Osteocyte (in vitro differentiated cells): ENCODE measurements around the gene NES. TPM values are rescaled to one million over a fixed set of nuclear protein-coding genes. Genes with fewer than 3 reads are reported as not detected.
"Not testable (repeated sequence)": the region's sequence is repeated elsewhere in the genome, so short reads cannot be mapped to it uniquely, and the experiment has no call there.

Experiments
- DNase-seq: peaks from one replicate; pipeline ENCODE4 v3.0.0; 2021; ENCODE audit warnings: mixed read lengths; ENCODE audit not compliant: unreplicated experiment; ENCODE audit errors: extremely low spot score
- H3K27ac Mint-ChIP-seq: one replicate; pipeline ENCODE4 v1.8.0; 2021; ENCODE audit warnings: mild to moderate bottlenecking, mixed read lengths; ENCODE audit not compliant: unreplicated experiment
- H3K27me3 Mint-ChIP-seq: one replicate; pipeline ENCODE4 v1.8.0; 2021; ENCODE audit warnings: mixed read lengths; ENCODE audit not compliant: unreplicated experiment
- H3K36me3 Mint-ChIP-seq: one replicate; pipeline ENCODE4 v1.8.0; 2021; ENCODE audit warnings: mixed read lengths; ENCODE audit not compliant: unreplicated experiment
- H3K4me1 Mint-ChIP-seq: one replicate; pipeline ENCODE4 v1.8.0; 2021; ENCODE audit warnings: mixed read lengths; ENCODE audit not compliant: unreplicated experiment
- H3K4me3 Mint-ChIP-seq: one replicate; pipeline ENCODE4 v1.8.0; 2021; ENCODE audit warnings: mild to moderate bottlenecking, moderate library complexity, mixed read lengths; ENCODE audit not compliant: unreplicated experiment
- H3K9me3 Mint-ChIP-seq: one replicate; pipeline ENCODE4 v1.8.0; 2021; ENCODE audit warnings: mixed read lengths; ENCODE audit not compliant: unreplicated experiment
- total RNA-seq: library from RNA; stranded (reverse); gene quantifications from 2 replicates; pipeline ENCODE4 v1.2.1, GENCODE V29; 2021
- TF ChIP-seq, protein P1 (sequence below): fragments of 200-600 bp; sonication (generic); IDR thresholded peaks from 2 replicates; pipeline ENCODE4 v1.5.0; 2021; ENCODE audit warnings: antibody characterized with exemption, mild to moderate bottlenecking, moderate library complexity

The NES gene
- total RNA-seq, 1 donor from 2014 or later: 26.5 TPM

DNA sequence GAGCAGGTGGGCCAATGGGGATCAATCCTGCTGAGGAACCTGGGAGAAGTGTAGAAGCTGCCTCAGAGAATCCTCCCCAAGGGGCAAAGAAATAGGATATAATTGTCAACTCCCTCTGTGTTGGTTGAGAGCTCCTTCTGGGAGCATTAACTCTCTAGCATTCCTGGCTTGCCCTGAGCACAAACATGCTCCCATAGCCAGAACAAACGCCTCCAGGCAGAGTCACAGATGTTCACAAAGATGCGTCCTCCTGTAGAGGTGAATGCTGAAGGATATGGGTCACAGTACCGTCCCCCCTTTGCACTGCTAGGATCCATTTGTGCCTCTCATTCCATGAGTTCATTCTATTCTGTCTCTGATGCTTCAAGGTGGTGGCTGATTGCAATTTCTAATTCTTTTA, 44.9 kb downstream of the NES start:
- Mint-ChIP-seq H3K27me3 (peaks cover 73% of the 10 kb centered on the region), H3K4me3 (no peak overlapping the region), H3K27ac (no peak overlapping the region), H3K36me3 (no peaks in the 10 kb centered on the region), H3K9me3 (no peaks in the 10 kb centered on the region), H3K4me1 (no peaks in the 10 kb centered on the region)
- TF ChIP-seq, protein P1, sequence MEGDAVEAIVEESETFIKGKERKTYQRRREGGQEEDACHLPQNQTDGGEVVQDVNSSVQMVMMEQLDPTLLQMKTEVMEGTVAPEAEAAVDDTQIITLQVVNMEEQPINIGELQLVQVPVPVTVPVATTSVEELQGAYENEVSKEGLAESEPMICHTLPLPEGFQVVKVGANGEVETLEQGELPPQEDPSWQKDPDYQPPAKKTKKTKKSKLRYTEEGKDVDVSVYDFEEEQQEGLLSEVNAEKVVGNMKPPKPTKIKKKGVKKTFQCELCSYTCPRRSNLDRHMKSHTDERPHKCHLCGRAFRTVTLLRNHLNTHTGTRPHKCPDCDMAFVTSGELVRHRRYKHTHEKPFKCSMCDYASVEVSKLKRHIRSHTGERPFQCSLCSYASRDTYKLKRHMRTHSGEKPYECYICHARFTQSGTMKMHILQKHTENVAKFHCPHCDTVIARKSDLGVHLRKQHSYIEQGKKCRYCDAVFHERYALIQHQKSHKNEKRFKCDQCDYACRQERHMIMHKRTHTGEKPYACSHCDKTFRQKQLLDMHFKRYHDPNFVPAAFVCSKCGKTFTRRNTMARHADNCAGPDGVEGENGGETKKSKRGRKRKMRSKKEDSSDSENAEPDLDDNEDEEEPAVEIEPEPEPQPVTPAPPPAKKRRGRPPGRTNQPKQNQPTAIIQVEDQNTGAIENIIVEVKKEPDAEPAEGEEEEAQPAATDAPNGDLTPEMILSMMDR: no peak
- no peak for DNase-seq

DNA sequence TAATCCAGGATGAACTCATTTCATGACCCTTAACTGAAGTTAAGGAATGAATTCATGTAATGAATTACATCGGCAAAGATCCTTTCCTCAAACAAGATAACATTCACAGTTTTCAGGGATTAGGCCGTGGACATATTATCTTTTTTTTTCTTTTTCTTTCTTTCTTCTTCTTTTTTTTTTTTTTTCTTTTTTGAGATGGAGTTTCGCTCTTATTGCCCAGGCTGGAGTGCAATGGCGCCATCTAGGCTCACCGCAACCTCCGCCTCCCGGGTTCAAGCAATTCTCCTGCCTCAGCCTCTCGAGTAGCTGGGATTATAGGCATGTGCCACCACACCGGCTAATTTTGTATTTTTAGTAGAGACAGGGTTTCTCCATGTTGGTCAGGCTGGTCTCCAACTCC, 46.1 kb downstream of the NES start:
- not testable (repeated sequence) for H3K4me3 Mint-ChIP-seq, H3K36me3 Mint-ChIP-seq, DNase-seq, H3K27ac Mint-ChIP-seq, H3K4me1 Mint-ChIP-seq, H3K9me3 Mint-ChIP-seq
- peaks cover 67% of the 10 kb centered on the region for H3K27me3 Mint-ChIP-seq

DNA sequence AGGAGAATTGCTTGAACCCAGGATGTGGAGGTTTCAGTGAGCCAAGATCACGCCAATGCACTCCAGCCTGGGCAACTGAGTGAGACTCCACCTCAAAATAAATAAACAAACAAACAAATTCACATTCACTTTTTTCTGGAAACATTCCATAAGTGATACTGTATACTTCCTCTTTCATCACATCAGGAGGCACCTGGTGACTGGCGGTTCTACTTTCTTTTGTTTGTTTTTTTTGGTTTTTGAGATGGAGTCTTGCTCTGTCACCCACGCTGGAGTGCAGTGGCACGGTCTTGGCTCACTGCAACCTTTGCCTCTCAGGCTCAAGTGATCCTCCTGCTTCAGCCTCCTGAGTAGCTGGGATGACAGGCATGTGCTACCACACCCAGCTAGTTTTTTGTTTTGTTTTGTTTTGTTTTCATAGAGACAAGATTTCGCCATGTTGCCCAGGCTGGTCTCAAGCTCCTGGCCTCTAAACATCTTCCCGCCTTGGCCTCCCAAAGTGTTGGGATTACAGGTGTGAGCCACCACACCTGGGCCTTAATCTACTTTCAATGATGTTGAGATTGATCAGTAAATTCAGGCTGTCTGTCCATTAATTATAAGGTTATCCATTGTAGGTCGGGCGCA, 47.3 kb downstream of the NES start:
- Mint-ChIP-seq H3K4me3 (no peak overlapping the region), H3K4me1 (peaks cover 8% of the 10 kb centered on the region), H3K9me3 (no peaks in the 10 kb centered on the region), H3K27me3 (peaks cover 66% of the 10 kb centered on the region), H3K27ac (no peak overlapping the region), H3K36me3 (no peaks in the 10 kb centered on the region)
- DNase-seq: no peak
- TF ChIP-seq, protein P1: no peak

DNA sequence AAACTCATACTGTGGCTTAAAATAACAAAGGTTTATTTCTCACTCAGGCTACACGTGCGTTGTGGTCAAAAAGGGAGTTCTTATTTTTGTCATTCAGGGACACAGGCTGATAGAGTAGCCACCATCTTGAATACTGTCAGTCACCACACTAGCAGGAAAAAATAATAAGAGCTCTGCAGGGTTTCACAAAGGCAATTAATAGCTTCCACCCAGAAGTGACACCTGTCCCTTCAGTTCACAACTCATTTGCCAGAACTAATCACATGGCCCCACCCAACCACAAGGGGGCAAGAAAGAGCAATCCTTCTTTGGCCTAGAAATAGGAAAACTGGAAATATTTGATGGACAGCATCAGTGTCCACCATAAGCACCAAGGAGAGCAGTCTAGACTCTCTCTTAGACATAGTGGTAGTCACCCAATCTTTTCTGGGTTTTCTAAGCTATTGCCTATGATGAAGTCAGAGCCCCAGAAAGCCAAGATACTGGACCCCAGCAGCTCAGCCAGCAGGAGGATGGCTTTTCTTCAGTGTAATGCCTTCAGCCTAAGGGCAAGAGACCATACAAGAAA, 49.8 kb downstream of the NES start:
- H3K4me3 Mint-ChIP-seq: no peak overlapping the region
- H3K27me3 Mint-ChIP-seq: peaks cover 58% of the 10 kb centered on the region
- TF ChIP-seq, protein P1: peak; percentile 70
- peaks cover 13% of the 10 kb centered on the region for H3K4me1 Mint-ChIP-seq
- H3K36me3 Mint-ChIP-seq: no peaks in the 10 kb centered on the region
- DNase-seq: no peak
- no peak overlapping the region for H3K27ac Mint-ChIP-seq
- H3K9me3 Mint-ChIP-seq: no peaks in the 10 kb centered on the region

DNA sequence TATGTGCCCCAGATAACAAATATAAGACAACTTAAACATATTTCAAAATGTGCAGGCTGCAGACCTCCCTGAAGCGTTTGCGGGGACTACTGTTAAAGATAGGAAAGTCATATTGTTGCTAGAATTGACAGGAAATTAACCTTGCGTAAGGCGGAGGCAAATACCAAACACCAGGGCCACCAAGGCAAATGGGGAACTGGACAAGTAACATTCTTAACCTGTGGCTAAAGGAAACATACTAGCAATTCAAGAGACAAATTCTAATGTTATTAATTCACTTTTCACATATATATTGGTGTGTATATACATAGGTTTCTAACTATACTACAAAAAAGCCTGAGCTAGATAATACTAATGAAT, 51.1 kb downstream of the NES start:
- Mint-ChIP-seq H3K27me3 (peaks cover 57% of the 10 kb centered on the region), H3K27ac (no peak overlapping the region), H3K36me3 (no peaks in the 10 kb centered on the region), H3K9me3 (no peaks in the 10 kb centered on the region), H3K4me1 (peaks cover 13% of the 10 kb centered on the region), H3K4me3 (no peak overlapping the region)
- DNase-seq: no peak
- TF ChIP-seq, protein P1: no peak
